PC-9 (cell line): ENCODE data around the gene CXCR6. TPM values are rescaled to one million over a fixed set of nuclear protein-coding genes. Genes with fewer than 3 reads are reported as not detected.

Source experiments
- BruUV-seq: library from RNA; stranded (reverse); fragments of 400-500 nt; replicated peaks from 2 replicates; lab custom pipeline; 2021; lab: Mats Ljungman, UMichigan
- CTCF ChIA-PET: fragments of 300-600 bp; sonication (Branson Sonifier 250); formaldehyde crosslinking; loops from one replicate; lab custom pipeline; 2022; ENCODE audit warnings: antibody characterized with exemption; lab: Charles Lee
- POLR2A ChIA-PET: fragments of 300-600 bp; sonication (Branson Sonifier 250); formaldehyde crosslinking; loops from one replicate; lab custom pipeline; 2022; ENCODE audit warnings: antibody characterized with exemption; ENCODE audit not compliant: unreplicated experiment; lab: Charles Lee
- DNase-seq, 2 experiments: peaks; one replicate each; pipeline versions ENCODE4 v3.0.0 to v3.0.0-alpha.2; 2015 to 2022; ENCODE audit warnings: mixed read lengths in 1 of 2
- H2AFZ ChIP-seq: fragments of 200-600 bp; sonication (generic); 2 replicates; pipeline ENCODE4 v1.8.1; 2017; ENCODE audit warnings: antibody characterized with exemption
- H3F3A ChIP-seq: fragments of 200-600 bp; sonication (generic); 2 replicates; pipeline ENCODE4 v1.8.1; 2017; ENCODE audit warnings: antibody characterized with exemption, mild to moderate bottlenecking, low read depth; ENCODE audit not compliant: insufficient read depth
- H3K27ac ChIP-seq: fragments of 200-600 bp; sonication (generic); 2 replicates; pipeline ENCODE4 v1.6.1; 2016; ENCODE audit warnings: mixed run types
- H3K27me3 ChIP-seq: fragments of 200-600 bp; sonication (generic); 2 replicates; pipeline ENCODE4 v1.6.1; 2016; ENCODE audit warnings: low read depth, mixed run types; ENCODE audit not compliant: insufficient read depth
- H3K36me3 ChIP-seq: fragments of 200-600 bp; sonication (generic); 2 replicates; pipeline ENCODE4 v1.6.1; 2016; ENCODE audit warnings: low read depth, mixed run types
- H3K4me1 ChIP-seq: fragments of 200-600 bp; sonication (generic); replicated peaks from 2 replicates; pipeline ENCODE4 v1.6.1; 2016; ENCODE audit warnings: mixed run types; ENCODE audit not compliant: insufficient read depth
- H3K4me2 ChIP-seq: fragments of 200-600 bp; sonication (generic); 2 replicates; pipeline ENCODE4 v1.6.1; 2017; ENCODE audit warnings: mixed run types
- H3K4me3 ChIP-seq: fragments of 200-600 bp; sonication (generic); 2 replicates; pipeline ENCODE4 v1.6.1; 2016; ENCODE audit warnings: mixed run types
- H3K79me2 ChIP-seq: fragments of 200-600 bp; sonication (generic); 2 replicates; pipeline ENCODE4 v1.6.1; 2017; ENCODE audit warnings: low read depth, mixed run types
- H3K9me2 ChIP-seq: fragments of 200-600 bp; sonication (generic); 2 replicates; pipeline ENCODE4 v1.8.1; 2017; ENCODE audit warnings: mild to moderate bottlenecking; ENCODE audit not compliant: insufficient read depth
- H3K9me3 ChIP-seq: fragments of 200-600 bp; sonication (generic); 2 replicates; pipeline ENCODE4 v1.8.1; 2016; ENCODE audit warnings: low read depth; ENCODE audit not compliant: insufficient read depth
- H4K20me1 ChIP-seq: fragments of 200-600 bp; sonication (generic); 2 replicates; pipeline ENCODE4 v1.8.1; 2017; ENCODE audit not compliant: insufficient read depth
- EZH2 ChIP-seq: fragments of 200-600 bp; sonication (generic); IDR thresholded peaks from 2 replicates; pipeline ENCODE4 v1.8.0; 2017; ENCODE audit warnings: antibody characterized with exemption, low read depth
- intact Hi-C: fragments of 100-400 bp; cut with micrococcal nuclease; formaldehyde crosslinking; loops from one replicate; pipeline ENCODE4 v1.10.0; 2022; ENCODE audit not compliant: unreplicated experiment
- total RNA-seq: library from RNA; stranded (reverse); gene quantifications from 2 replicates; pipeline ENCODE4 v1.2.3, GENCODE V29; 2021
- TF ChIP-seq, protein P1 (sequence below): fragments of 200-600 bp; sonication (generic); conservative IDR thresholded peaks from 2 replicates; pipeline ENCODE4 v1.6.1; 2017; ENCODE audit warnings: mixed run types, antibody characterized with exemption, mild to moderate bottlenecking, moderate library complexity

CXCR6 gene
- total RNA-seq, 1 experiment from 2014 or later: 0.74 TPM

DNA sequence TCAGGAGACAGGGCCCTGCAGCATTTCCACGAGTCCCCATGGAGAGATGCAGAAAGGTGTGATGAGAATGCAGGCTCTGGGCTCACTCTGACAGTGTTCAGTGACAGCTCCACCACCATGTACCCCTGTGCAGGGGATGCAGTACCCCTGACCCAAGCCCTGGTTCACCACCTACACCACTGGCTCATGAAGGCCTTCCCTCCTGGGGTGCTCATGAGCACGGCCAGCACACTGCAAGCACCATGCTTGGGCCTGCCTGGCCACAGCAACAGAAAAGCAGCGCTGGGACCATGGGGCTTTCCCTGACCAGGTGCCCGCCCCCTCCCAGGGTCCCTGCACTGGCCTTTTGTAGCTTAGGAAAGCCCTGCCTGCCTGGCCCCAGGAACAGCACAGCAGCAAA, 6.2 kb downstream of the CXCR6 start:
- no TSS peak for BruUV-seq
- no peaks in the 10 kb centered on the region for H3K9me3 ChIP-seq

DNA sequence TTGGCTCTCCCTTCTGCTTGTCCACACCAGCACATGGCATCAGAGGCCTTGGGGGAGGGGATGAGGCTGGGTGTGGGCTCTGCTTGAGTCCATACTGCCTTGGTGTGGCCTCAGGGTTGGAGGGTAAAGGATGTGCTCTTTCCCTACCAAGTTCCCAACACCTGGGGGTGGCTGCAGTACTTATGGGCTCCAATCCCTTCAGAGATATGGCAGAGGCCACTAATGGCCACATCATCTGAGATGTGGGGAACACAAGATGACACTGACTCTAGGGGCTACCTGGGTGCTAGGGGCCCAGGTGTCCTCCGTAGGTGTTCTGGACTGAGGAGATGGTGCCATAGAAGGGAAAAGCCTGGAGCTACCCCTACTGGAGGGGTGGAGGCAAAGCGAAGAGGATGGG, 6.9 kb downstream of the CXCR6 start:
- Histone ChIP-seq H3K79me2 (no peaks in the 10 kb centered on the region), H4K20me1 (no peaks in the 10 kb centered on the region), H3K4me3 (no peak overlapping the region), H3K27me3 (no peaks in the 10 kb centered on the region), H3K4me1 (no peaks in the 10 kb centered on the region), H3K36me3 (peaks cover 13% of the 10 kb centered on the region; the same call in 1 of the 2 replicates), H3F3A (no peaks in the 10 kb centered on the region), H3K9me2 (no peaks in the 10 kb centered on the region), H3K27ac (no peak overlapping the region), H3K4me2 (no peak overlapping the region), H2AFZ (no peak overlapping the region), H3K9me3 (no peaks in the 10 kb centered on the region)
- no TSS peak for BruUV-seq
- TF ChIP-seq EZH2: no peak
- TF ChIP-seq, protein P1, sequence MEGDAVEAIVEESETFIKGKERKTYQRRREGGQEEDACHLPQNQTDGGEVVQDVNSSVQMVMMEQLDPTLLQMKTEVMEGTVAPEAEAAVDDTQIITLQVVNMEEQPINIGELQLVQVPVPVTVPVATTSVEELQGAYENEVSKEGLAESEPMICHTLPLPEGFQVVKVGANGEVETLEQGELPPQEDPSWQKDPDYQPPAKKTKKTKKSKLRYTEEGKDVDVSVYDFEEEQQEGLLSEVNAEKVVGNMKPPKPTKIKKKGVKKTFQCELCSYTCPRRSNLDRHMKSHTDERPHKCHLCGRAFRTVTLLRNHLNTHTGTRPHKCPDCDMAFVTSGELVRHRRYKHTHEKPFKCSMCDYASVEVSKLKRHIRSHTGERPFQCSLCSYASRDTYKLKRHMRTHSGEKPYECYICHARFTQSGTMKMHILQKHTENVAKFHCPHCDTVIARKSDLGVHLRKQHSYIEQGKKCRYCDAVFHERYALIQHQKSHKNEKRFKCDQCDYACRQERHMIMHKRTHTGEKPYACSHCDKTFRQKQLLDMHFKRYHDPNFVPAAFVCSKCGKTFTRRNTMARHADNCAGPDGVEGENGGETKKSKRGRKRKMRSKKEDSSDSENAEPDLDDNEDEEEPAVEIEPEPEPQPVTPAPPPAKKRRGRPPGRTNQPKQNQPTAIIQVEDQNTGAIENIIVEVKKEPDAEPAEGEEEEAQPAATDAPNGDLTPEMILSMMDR: no peak
- intact Hi-C loops: no loop called here
- DNase-seq: no peak
- ChIA-PET CTCF (no interaction called here), POLR2A (no interaction called here)

More for the DNA sequence above, 6.2 kb downstream of the CXCR6 start:
- TF ChIP-seq, protein P1: no peak
- no peak for TF ChIP-seq EZH2
- no peak overlapping the region for H3K4me2 ChIP-seq
- no peak for DNase-seq
- intact Hi-C loops: no loop called here
- no peaks in the 10 kb centered on the region for H3K4me1 ChIP-seq
- H2AFZ ChIP-seq: no peak overlapping the region
- H3K27ac ChIP-seq: no peak overlapping the region
- CTCF ChIA-PET: no interaction called here
- no peaks in the 10 kb centered on the region for H4K20me1 ChIP-seq
- POLR2A ChIA-PET: interaction anchor here (0.6 kb wide), 1 partner anchor 75 kb away, joined by 4 read pairs; no protein-coding TSS in a partner anchor
- peaks cover 10% of the 10 kb centered on the region; the same call in 1 of the 2 replicates for H3K36me3 ChIP-seq
- H3K79me2 ChIP-seq: no peaks in the 10 kb centered on the region
- no peaks in the 10 kb centered on the region for H3F3A ChIP-seq
- H3K9me2 ChIP-seq: no peaks in the 10 kb centered on the region
- H3K4me3 ChIP-seq: no peak overlapping the region
- no peaks in the 10 kb centered on the region for H3K27me3 ChIP-seq

DNA sequence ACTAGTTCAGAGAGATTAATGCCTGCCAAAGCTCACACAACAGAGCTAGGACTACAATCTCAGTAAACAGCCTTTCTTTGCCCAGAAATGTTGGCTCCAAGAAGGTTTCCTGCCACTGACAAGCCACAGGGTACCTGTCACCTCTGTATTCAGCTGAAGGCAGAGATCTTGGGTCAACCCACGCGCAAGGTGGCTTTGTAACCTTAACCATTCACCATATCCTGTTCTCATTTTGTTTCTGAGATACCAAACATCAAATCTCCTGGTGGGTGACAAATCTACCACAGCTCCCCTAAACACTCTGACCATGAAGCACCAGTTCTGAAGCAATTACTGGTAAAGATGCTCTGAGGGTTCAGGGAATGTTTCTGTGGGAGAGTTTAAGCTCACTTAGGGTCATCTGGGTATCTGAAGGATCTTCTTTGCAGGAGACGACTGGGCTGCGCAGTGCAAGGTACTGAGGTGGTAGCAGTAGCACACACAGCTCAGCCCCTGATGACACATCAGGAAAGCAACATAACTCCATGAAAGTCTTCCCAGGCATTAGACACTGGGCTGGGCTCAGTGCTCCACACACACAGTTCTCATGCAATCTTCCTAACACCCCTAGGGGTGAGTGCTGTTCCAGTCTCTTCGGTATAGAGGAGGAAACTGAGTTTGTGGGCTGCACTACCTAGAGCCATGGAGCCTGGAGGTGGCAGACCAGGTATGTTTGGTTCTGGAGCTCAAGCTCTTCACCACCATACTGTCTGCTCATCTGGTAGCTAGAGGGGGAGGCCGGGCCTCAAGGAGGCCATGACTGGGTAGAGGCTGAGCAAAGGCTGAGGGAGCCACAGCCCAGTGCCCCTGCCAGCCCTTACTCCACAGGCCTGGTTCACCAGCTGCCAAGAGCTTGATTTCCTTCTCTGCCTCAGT, 7.7 kb downstream of the CXCR6 start:
- H3K79me2 ChIP-seq: no peaks in the 10 kb centered on the region
- TF ChIP-seq, protein P1: no peak
- no peak for TF ChIP-seq EZH2
- no peak overlapping the region for H3K4me2 ChIP-seq
- peaks cover 13% of the 10 kb centered on the region; the same call in 1 of the 2 replicates for H3K36me3 ChIP-seq
- DNase-seq: no peak
- ChIA-PET CTCF (interaction anchor here (0.6 kb wide), 1 partner anchor 43 kb away, joined by 3 read pairs; no protein-coding TSS in a partner anchor), POLR2A (no interaction called here)
- no peaks in the 10 kb centered on the region for H3K4me1 ChIP-seq
- BruUV-seq: no TSS peak
- H3K27me3 ChIP-seq: no peaks in the 10 kb centered on the region
- no peaks in the 10 kb centered on the region for H4K20me1 ChIP-seq
- no peak overlapping the region for H3K4me3 ChIP-seq
- intact Hi-C loops: no loop called here
- H3F3A ChIP-seq: no peaks in the 10 kb centered on the region
- H3K27ac ChIP-seq: no peak overlapping the region
- no peaks in the 10 kb centered on the region for H3K9me2 ChIP-seq
- no peak overlapping the region for H2AFZ ChIP-seq
- no peaks in the 10 kb centered on the region for H3K9me3 ChIP-seq
